KMS-11 (cell line): ENCODE data around the gene PTS.
A peak's percentile ranks its signal among the peaks of the same experiment; 100 is the strongest.

Experiments
- H2AFZ ChIP-seq: fragments of 200-600 bp; sonication (generic); 2 replicates; pipeline ENCODE4 v1.6.1; 2016; ENCODE audit warnings: antibody characterized with exemption, mixed run types, low read depth
- H3K27ac ChIP-seq: fragments of 200-600 bp; sonication (generic); 2 replicates; pipeline ENCODE4 v1.6.1; 2016; ENCODE audit warnings: mild to moderate bottlenecking, mixed run types
- H3K27me3 ChIP-seq: fragments of 200-600 bp; sonication (generic); 2 replicates; pipeline ENCODE4 v1.6.1; 2017; ENCODE audit warnings: mild to moderate bottlenecking, low read depth, mixed run types, moderate library complexity; ENCODE audit not compliant: insufficient read depth
- H3K36me3 ChIP-seq: fragments of 200-600 bp; sonication (generic); 2 replicates; pipeline ENCODE4 v1.6.1; 2017; ENCODE audit warnings: mild to moderate bottlenecking, mixed run types; ENCODE audit not compliant: insufficient read depth
- H3K4me1 ChIP-seq: fragments of 200-600 bp; sonication (generic); 2 replicates; pipeline ENCODE4 v1.6.1; 2016; ENCODE audit warnings: mild to moderate bottlenecking, low read depth, mixed run types; ENCODE audit not compliant: poor library complexity, severe bottlenecking
- H3K4me2 ChIP-seq: fragments of 200-600 bp; sonication (generic); 2 replicates; pipeline ENCODE4 v1.7.0; 2016; ENCODE audit warnings: mild to moderate bottlenecking, mixed run types
- H3K4me3 ChIP-seq: fragments of 200-600 bp; sonication (generic); IDR thresholded peaks from 2 replicates; pipeline ENCODE4 v1.6.1; 2017; ENCODE audit warnings: low read depth, low read length, mixed read lengths; ENCODE audit not compliant: insufficient read depth
- H3K79me2 ChIP-seq: fragments of 200-600 bp; sonication (generic); 2 replicates; pipeline ENCODE4 v1.6.1; 2016; ENCODE audit warnings: low read depth, mixed run types; ENCODE audit not compliant: insufficient read depth
- H3K9ac ChIP-seq: fragments of 200-600 bp; sonication (generic); 2 replicates; pipeline ENCODE4 v1.6.1; 2016; ENCODE audit warnings: mild to moderate bottlenecking, mixed run types
- H4K20me1 ChIP-seq: fragments of 200-600 bp; sonication (generic); 2 replicates; pipeline ENCODE4 v1.6.1; 2016; ENCODE audit warnings: mild to moderate bottlenecking, mixed run types; ENCODE audit not compliant: insufficient read depth
- TF ChIP-seq, protein P1 (sequence below): fragments of 200-600 bp; sonication (generic); conservative IDR thresholded peaks from 2 replicates; pipeline ENCODE4 v1.6.1; 2017; ENCODE audit warnings: low read depth, mild to moderate bottlenecking, antibody characterized with exemption, low read length, moderate library complexity, mixed read lengths

PTS gene

DNA sequence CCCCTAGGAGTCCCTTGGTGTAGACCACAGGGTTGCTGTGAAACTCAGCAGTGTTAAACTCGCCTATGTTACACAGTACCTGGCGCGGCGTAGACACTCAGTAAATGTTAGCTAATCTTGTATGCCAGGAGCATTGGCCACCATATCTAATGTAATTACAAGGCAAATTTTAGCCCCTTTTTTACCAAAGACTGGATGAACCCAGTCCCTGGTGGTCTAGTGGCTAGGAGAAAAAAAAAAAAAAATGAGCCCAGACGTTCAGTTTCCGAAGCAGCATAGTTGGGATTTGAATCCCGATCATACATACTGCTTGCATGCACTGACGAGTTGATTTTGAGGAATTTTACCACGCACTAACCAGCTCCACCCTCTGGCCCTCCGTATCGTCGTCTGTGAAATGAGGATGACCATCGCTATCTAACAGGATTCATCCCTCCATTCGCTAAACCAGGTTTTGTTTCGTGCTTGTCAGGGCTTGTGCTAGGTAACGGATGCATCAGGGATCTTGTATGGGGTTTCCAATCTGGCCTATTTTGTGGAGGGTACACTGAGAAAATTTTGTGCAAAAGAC is 688 bp downstream of the PTS start:
- Histone ChIP-seq H4K20me1 (no peaks in the 10 kb centered on the region), H3K27me3 (no peaks in the 10 kb centered on the region), H3K9ac (peak overlapping the region; percentile 77), H3K79me2 (peaks cover 5% of the 10 kb centered on the region; the same call in 1 of the 2 replicates), H2AFZ (peak overlapping the region; percentile 93; the same call in 1 of the 2 replicates), H3K4me2 (peak overlapping the region; percentile 73), H3K36me3 (no peaks in the 10 kb centered on the region), H3K4me1 (peaks cover 8% of the 10 kb centered on the region), H3K4me3 (no peak overlapping the region), H3K27ac (peak overlapping the region; percentile 60)
- TF ChIP-seq, protein P1, sequence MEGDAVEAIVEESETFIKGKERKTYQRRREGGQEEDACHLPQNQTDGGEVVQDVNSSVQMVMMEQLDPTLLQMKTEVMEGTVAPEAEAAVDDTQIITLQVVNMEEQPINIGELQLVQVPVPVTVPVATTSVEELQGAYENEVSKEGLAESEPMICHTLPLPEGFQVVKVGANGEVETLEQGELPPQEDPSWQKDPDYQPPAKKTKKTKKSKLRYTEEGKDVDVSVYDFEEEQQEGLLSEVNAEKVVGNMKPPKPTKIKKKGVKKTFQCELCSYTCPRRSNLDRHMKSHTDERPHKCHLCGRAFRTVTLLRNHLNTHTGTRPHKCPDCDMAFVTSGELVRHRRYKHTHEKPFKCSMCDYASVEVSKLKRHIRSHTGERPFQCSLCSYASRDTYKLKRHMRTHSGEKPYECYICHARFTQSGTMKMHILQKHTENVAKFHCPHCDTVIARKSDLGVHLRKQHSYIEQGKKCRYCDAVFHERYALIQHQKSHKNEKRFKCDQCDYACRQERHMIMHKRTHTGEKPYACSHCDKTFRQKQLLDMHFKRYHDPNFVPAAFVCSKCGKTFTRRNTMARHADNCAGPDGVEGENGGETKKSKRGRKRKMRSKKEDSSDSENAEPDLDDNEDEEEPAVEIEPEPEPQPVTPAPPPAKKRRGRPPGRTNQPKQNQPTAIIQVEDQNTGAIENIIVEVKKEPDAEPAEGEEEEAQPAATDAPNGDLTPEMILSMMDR, result no peak

DNA sequence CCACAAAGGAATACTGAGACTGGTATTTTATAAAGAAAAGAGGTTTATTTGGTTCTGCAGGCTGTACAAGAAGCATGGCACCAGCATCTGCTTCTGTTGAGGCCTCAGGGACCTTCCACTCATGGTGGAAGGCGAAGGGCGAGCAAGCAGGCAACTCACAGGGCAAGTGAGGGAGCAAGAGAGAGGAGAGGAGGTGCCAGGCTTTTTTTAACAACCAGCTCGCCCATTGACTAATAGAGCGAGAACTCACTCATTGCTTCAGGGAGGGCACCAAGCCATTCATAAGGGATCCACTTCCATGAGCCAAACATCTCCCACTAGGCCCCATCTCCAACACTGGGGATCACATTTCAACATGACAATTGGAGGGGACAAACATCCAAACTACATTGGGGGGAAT is 1.2 kb downstream of the PTS start:
- peak overlapping the region; percentile 73 for H3K4me2 ChIP-seq
- H3K4me3 ChIP-seq, result no peak overlapping the region
- no peak overlapping the region for H2AFZ ChIP-seq
- H4K20me1 ChIP-seq, result no peaks in the 10 kb centered on the region
- TF ChIP-seq, protein P1, result no peak
- H3K27me3 ChIP-seq, result no peaks in the 10 kb centered on the region
- no peak overlapping the region for H3K9ac ChIP-seq
- peaks cover 8% of the 10 kb centered on the region for H3K4me1 ChIP-seq
- no peaks in the 10 kb centered on the region for H3K36me3 ChIP-seq
- H3K79me2 ChIP-seq, result peaks cover 5% of the 10 kb centered on the region; the same call in 1 of the 2 replicates
- no peak overlapping the region for H3K27ac ChIP-seq

DNA sequence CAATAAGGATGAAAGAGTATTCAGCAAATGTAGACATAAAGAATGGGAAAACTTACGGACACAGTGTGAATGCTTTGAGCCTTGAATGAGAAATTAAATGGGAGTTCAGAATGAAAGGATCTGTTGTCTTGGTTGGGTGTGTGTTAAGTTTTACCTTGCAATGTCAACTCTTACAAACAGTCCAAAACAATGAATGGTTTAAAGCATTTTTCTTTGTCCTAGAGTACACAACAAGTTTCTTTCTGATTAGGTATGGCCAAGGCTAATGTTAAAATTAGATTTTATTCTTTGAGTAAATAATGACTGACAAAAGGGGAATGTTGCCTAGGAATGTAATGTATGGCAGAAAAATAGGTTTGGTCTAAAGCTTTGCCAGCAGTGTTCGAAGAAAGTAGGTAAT is 2.5 kb downstream of the PTS start:
- no peak overlapping the region for H3K4me2 ChIP-seq
- H3K36me3 ChIP-seq, result no peaks in the 10 kb centered on the region
- no peak overlapping the region for H3K4me3 ChIP-seq
- no peak overlapping the region for H3K27ac ChIP-seq
- no peak overlapping the region for H2AFZ ChIP-seq
- TF ChIP-seq, protein P1, result no peak
- H3K4me1 ChIP-seq, result peaks cover 8% of the 10 kb centered on the region
- H3K27me3 ChIP-seq, result no peaks in the 10 kb centered on the region
- H3K79me2 ChIP-seq, result peaks cover 5% of the 10 kb centered on the region; the same call in 1 of the 2 replicates
- no peak overlapping the region for H3K9ac ChIP-seq
- H4K20me1 ChIP-seq, result no peaks in the 10 kb centered on the region

DNA sequence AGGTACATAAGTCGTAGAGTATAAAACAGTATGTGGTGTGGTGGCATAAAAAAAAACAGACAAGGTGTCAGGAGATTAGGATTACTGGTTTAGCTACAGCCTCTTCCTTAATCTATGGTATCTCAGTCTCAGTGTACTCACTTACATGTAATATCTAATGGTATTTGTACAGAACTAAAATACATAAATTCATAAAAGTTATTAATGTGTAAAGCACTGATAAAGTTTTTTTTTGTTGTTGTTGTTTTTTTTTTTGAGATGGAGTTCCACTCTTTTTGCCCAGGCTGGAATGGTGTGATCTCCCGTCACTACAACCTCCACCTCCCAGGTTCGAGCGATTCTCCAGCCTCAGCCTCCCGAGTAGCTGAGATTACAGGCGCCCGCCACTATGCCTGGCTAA is 2.9 kb downstream of the PTS start:
- no peak overlapping the region for H2AFZ ChIP-seq
- peaks cover 5% of the 10 kb centered on the region; the same call in 1 of the 2 replicates for H3K79me2 ChIP-seq
- H3K9ac ChIP-seq, result no peak overlapping the region
- TF ChIP-seq, protein P1, result no peak
- no peaks in the 10 kb centered on the region for H4K20me1 ChIP-seq
- H3K27ac ChIP-seq, result no peak overlapping the region
- no peak overlapping the region for H3K4me3 ChIP-seq
- no peaks in the 10 kb centered on the region for H3K36me3 ChIP-seq
- H3K27me3 ChIP-seq, result no peaks in the 10 kb centered on the region
- no peak overlapping the region for H3K4me2 ChIP-seq
- peaks cover 8% of the 10 kb centered on the region for H3K4me1 ChIP-seq
